Transverse colon (tissue), 4 donors: ENCODE results near the gene RABGAP1.

ENCODE experiments used
- POLR2AphosphoS5 ChIP-seq, 3 donors: sonication (generic); formaldehyde crosslinking; IDR thresholded peaks; one replicate each; pipeline ENCODE4 v1.6.1; 2016; ENCODE audit warnings: antibody characterized with exemption in 3 of 3
- TF ChIP-seq, protein P1 (sequence below), 5 experiments: fragments of 200-600 bp in 3 of 5; fragments of 450-650 bp in 2 of 5; sonication (generic) in 3 of 5; IDR thresholded peaks; 1 replicate in 2 of 5; 2 replicates in 3 of 5; pipeline ENCODE4 v1.5.1; 2016 to 2017; ENCODE audit warnings: antibody characterized with exemption in 5 of 5, inconsistent platforms in 3 of 5, mild to moderate bottlenecking in 2 of 5, moderate library complexity in 1 of 5

- TF ChIP-seq POLR2AphosphoS5 (IDR thresholded peaks at IDR 0.05) = no peak
- TF ChIP-seq, protein P1, sequence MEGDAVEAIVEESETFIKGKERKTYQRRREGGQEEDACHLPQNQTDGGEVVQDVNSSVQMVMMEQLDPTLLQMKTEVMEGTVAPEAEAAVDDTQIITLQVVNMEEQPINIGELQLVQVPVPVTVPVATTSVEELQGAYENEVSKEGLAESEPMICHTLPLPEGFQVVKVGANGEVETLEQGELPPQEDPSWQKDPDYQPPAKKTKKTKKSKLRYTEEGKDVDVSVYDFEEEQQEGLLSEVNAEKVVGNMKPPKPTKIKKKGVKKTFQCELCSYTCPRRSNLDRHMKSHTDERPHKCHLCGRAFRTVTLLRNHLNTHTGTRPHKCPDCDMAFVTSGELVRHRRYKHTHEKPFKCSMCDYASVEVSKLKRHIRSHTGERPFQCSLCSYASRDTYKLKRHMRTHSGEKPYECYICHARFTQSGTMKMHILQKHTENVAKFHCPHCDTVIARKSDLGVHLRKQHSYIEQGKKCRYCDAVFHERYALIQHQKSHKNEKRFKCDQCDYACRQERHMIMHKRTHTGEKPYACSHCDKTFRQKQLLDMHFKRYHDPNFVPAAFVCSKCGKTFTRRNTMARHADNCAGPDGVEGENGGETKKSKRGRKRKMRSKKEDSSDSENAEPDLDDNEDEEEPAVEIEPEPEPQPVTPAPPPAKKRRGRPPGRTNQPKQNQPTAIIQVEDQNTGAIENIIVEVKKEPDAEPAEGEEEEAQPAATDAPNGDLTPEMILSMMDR (IDR thresholded peaks at IDR 0.05) = no peak
These were observed 65.1 kb downstream of the RABGAP1 start for GRCh38 chr9:123005964-123006363.
